Endothelial cell of umbilical vein (primary cell): Measurements from ENCODE around the gene PTPRT. TPM values are rescaled to one million over a fixed set of nuclear protein-coding genes. Genes with fewer than 3 reads are reported as not detected.

Experiments
- BruUV-seq: library from RNA; stranded (reverse); fragments of 400-500 nt; replicated peaks from 2 replicates; lab custom pipeline; 2021; lab: Mats Ljungman, UMichigan
- CTCF ChIA-PET: fragments of 300-600, 350-600 bp; sonication (Branson Sonifier 250); formaldehyde crosslinking; loops from one replicate; lab custom pipeline; 2021; ENCODE audit warnings: antibody characterized with exemption, inconsistent platforms; lab: Charles Lee
- POLR2A ChIA-PET: fragments of 300-600, 350-600 bp; sonication (Branson Sonifier 250); formaldehyde crosslinking; loops from one replicate; lab custom pipeline; 2021; ENCODE audit warnings: antibody characterized with exemption, inconsistent platforms; lab: Charles Lee
- DNase-seq: peaks from one replicate; pipeline ENCODE4 v3.0.0-alpha.2; 2011; ENCODE audit warnings: low read depth, low spot score
- FAIRE-seq: peaks from 2 replicates; lab custom pipeline; 2011; peaks lifted over from hg19 to GRCh38; lab: Jason Lieb, UNC
- H2AFZ ChIP-seq: 2 replicates; pipeline ENCODE4 v1.6.0; 2012; ENCODE audit warnings: low read depth, low read length, control low read depth, inconsistent platforms
- H3K27ac ChIP-seq: 2 replicates; pipeline ENCODE4 v1.5.1; 2011; ENCODE audit warnings: low read depth, mild to moderate bottlenecking, control low read depth, low read length, moderate library complexity; ENCODE audit not compliant: insufficient read depth
- H3K27me3 ChIP-seq, 2 experiments: 2 replicates each; pipeline versions ENCODE4 v1.6.0 to v1.6.1; 2011; ENCODE audit warnings: low read length in 2 of 2, mixed read lengths in 1 of 2; ENCODE audit not compliant: control insufficient read depth in 2 of 2, insufficient read depth in 2 of 2
- H3K36me3 ChIP-seq, 2 experiments: 2 replicates in 1 of 2; 3 replicates in 1 of 2; pipeline ENCODE4 v1.5.1; 2011; ENCODE audit warnings: low read length in 2 of 2, mild to moderate bottlenecking in 1 of 2, moderate library complexity in 1 of 2; ENCODE audit not compliant: control insufficient read depth in 2 of 2, insufficient read depth in 2 of 2; ENCODE audit errors: extremely low read depth in 1 of 2
- H3K4me1 ChIP-seq: 3 replicates; pipeline ENCODE4 v1.5.1; 2011; ENCODE audit warnings: mild to moderate bottlenecking, low read length; ENCODE audit not compliant: control insufficient read depth, insufficient read depth; ENCODE audit errors: extremely low read depth
- H3K4me2 ChIP-seq: 2 replicates; pipeline ENCODE4 v1.6.1; 2011; ENCODE audit warnings: low read length, control low read depth, mixed read lengths; ENCODE audit not compliant: insufficient read depth
- H3K4me3 ChIP-seq, 3 experiments: fragments of 200-600 bp in 1 of 3; sonication (generic), shearing (Covaris generic) in 1 of 3; replicated peaks in 1 of 3; 2 replicates each; pipeline ENCODE4 v1.5.1; 2011 to 2016; ENCODE audit warnings: control low read depth in 3 of 3, low read length in 3 of 3, mild to moderate bottlenecking in 2 of 3, inconsistent platforms in 1 of 3, low read depth in 1 of 3, moderate library complexity in 1 of 3; ENCODE audit not compliant: insufficient read depth in 1 of 3
- H3K79me2 ChIP-seq: 2 replicates; pipeline ENCODE4 v1.6.0; 2012; ENCODE audit warnings: low read length, inconsistent platforms; ENCODE audit not compliant: control insufficient read depth, insufficient read depth
- H3K9ac ChIP-seq: replicated peaks from 2 replicates; pipeline ENCODE3; 2011; ENCODE audit warnings: low read length, control low read depth; ENCODE audit not compliant: insufficient read depth; ENCODE audit errors: extremely low read depth
- H3K9me1 ChIP-seq: replicated peaks from 3 replicates; pipeline ENCODE4 v1.6.0; 2011; ENCODE audit warnings: mild to moderate bottlenecking, low read length; ENCODE audit not compliant: control insufficient read depth, insufficient read depth; ENCODE audit errors: extremely low read depth
- H3K9me3 ChIP-seq: replicated peaks from 2 replicates; pipeline ENCODE4 v1.5.1; 2012; ENCODE audit warnings: low read length, inconsistent platforms; ENCODE audit not compliant: control insufficient read depth, insufficient read depth
- H4K20me1 ChIP-seq: replicated peaks from 2 replicates; pipeline ENCODE3; 2011; ENCODE audit warnings: mild to moderate bottlenecking, low read length; ENCODE audit not compliant: control insufficient read depth, insufficient read depth; ENCODE audit errors: extremely low read depth
- CTCF ChIP-seq, 2 donors: IDR thresholded peaks; 1 replicate in 1 of 2; 2 replicates in 1 of 2; pipeline ENCODE4 v1.5.1; 2011; ENCODE audit warnings: low read length in 2 of 2, mild to moderate bottlenecking in 2 of 2, moderate library complexity in 2 of 2, control low read depth in 1 of 2, inconsistent platforms in 1 of 2, low read depth in 1 of 2; ENCODE audit not compliant: insufficient read depth in 1 of 2; ENCODE audit errors: extremely low read depth in 1 of 2
- EZH2 ChIP-seq: IDR thresholded peaks from 2 replicates; pipeline ENCODE4 v1.6.1; 2012; ENCODE audit warnings: borderline replicate concordance, low read depth, mild to moderate bottlenecking, moderate library complexity, low read length, inconsistent platforms; ENCODE audit not compliant: severe bottlenecking
- FOS ChIP-seq: IDR thresholded peaks from 2 replicates; pipeline ENCODE4 v1.6.1; 2011; ENCODE audit warnings: mild to moderate bottlenecking, low read length, moderate library complexity, borderline replicate concordance; ENCODE audit not compliant: insufficient read depth
- GATA2 ChIP-seq: IDR thresholded peaks from 2 replicates; pipeline ENCODE4 v1.7.0; 2011; ENCODE audit warnings: low read depth, mild to moderate bottlenecking, moderate library complexity, mixed read lengths, low read length; ENCODE audit not compliant: insufficient read length, insufficient read depth
- JUN ChIP-seq: IDR thresholded peaks from 2 replicates; pipeline ENCODE4 v1.6.1; 2011; ENCODE audit warnings: borderline replicate concordance, low read depth; ENCODE audit not compliant: insufficient read length, insufficient read depth
- MYC ChIP-seq: IDR thresholded peaks from one replicate; pipeline ENCODE4 v1.6.1; 2011; ENCODE audit warnings: mild to moderate bottlenecking, low read depth, low read length
- POLR2A ChIP-seq: IDR thresholded peaks from 2 replicates; pipeline ENCODE4 v1.6.1; 2012; ENCODE audit warnings: low read depth, mild to moderate bottlenecking, control low read depth, low read length
- POLR2AphosphoS5 ChIP-seq: IDR thresholded peaks from 2 replicates; pipeline ENCODE4 v1.6.1; 2012; ENCODE audit warnings: low read depth, mild to moderate bottlenecking, control low read depth, low read length, moderate library complexity; ENCODE audit not compliant: insufficient read depth
- dilution Hi-C: fragments of 300-500 bp; cut with MboI; formaldehyde crosslinking; loops from one replicate; pipeline ENCODE4 v1.15.0; 2019; ENCODE audit warnings: low sequenced_read_pairs; ENCODE audit not compliant: extremely low pct_ligation_motif_present
- intact Hi-C: fragments of 100-400 bp; cut with micrococcal nuclease; formaldehyde crosslinking; loops from one replicate; pipeline ENCODE4 v1.10.0; 2022
- polyA plus RNA-seq, 4 experiments: library from polyadenylated mRNA; depleted of rRNA in 3 of 4; stranded (reverse) in 3 of 4; unstranded in 1 of 4; fragments of >200 nt; gene quantifications; 2 replicates each; pipeline versions ENCODE4 v1.2.1 to v1.2.3, GENCODE V29; 2011 to 2012; ENCODE audit warnings: missing spikeins in 1 of 4
- total RNA-seq: library from RNA; stranded (reverse); gene quantifications from 2 replicates; pipeline ENCODE4 v1.2.3, GENCODE V29; 2021
- TF ChIP-seq, protein P1 (sequence below): IDR thresholded peaks from 2 replicates; pipeline ENCODE4 v1.6.1; 2011; ENCODE audit not compliant: insufficient read depth, insufficient read length

PTPRT gene
- total and polyA plus RNA-seq, 2 donors (not counting 3 experiments of a cell fraction or from before 2014, with no cell fraction given) = not detected

DNA sequence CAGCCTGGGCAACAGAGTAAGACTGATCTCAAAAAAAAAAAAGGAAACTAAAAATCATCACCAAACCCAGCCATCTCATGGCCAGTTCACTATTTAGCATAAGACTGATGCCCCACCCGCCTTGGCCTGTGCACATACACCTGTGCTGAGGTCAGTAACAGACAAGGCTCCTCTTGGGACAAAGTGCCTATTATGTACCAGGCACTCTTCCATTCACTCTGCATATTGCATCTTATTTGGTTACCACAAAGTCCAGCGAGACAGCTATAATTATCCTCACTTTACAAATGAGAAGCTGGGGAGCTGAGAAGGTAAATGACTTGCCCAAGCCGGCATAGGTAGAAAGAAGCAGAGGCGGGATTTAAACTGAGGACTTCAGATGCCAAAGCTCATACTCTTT is 3.8 kb downstream of the PTPRT start:
- peaks cover 11 to 12% of the 10 kb centered on the region in 2 experiments for H3K27me3 ChIP-seq
- POLR2A ChIA-PET = no interaction called here
- no peaks in the 10 kb centered on the region for H3K9me3 ChIP-seq
- CTCF ChIA-PET = interaction anchor here (1.1 to 5.0 kb wide), 6 partner anchors 1230 to 1488 kb away, joined by 3 to 92 read pairs (median 16); no protein-coding TSS in a partner anchor
- H3K9ac ChIP-seq = no peak overlapping the region
- dilution Hi-C loops = no loop called here
- no peaks in the 10 kb centered on the region for H3K9me1 ChIP-seq
- FAIRE-seq = no peak
- no peak overlapping the region for H3K4me2 ChIP-seq
- no peak overlapping the region for H3K4me3 ChIP-seq
- DNase-seq = no peak
- H3K36me3 ChIP-seq = no peaks in the 10 kb centered on the region
- no peaks in the 10 kb centered on the region for H3K4me1 ChIP-seq
- H2AFZ ChIP-seq = no peak overlapping the region
- TF ChIP-seq, protein P1, sequence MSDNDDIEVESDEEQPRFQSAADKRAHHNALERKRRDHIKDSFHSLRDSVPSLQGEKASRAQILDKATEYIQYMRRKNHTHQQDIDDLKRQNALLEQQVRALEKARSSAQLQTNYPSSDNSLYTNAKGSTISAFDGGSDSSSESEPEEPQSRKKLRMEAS = no peak
- no peaks in the 10 kb centered on the region for H3K79me2 ChIP-seq
- no peaks in the 10 kb centered on the region for H4K20me1 ChIP-seq
- intact Hi-C loops = loop anchor here (2.0 to 10.0 kb wide), 2 partner anchors 219 to 1487 kb away; no protein-coding TSS in a partner anchor
- no peak overlapping the region for H3K27ac ChIP-seq
- BruUV-seq = no TSS peak

DNA sequence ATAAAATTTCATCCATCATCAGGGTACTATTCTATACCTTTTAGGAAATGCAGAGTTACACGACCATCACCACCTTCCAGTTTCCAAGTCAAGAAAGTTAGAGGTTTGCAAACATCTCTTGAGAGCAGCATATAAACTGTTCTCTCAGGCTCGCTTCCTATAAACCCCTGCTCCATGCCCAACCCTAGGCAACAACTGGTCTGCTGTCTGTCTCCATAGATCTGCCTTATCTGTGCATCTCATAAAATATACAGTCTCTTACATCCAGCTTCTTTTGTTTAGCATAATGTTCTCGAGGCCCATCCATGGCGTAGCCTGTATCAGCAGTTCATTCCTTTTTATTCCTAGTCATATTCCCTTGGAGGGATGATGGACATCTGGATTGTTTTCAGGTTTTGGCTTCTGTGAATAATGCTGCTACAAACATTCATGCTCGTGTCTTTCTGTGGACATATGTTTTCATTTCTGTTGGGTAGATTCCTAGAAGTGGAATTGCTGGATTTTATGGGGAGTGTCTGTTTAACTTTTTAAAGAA is 6.1 kb downstream of the PTPRT start:
- Histone ChIP-seq H3K9ac (no peak overlapping the region), H4K20me1 (no peaks in the 10 kb centered on the region), H3K4me3 (no peak overlapping the region), H3K27me3 (peaks cover 5 to 7% of the 10 kb centered on the region in 2 experiments), H3K36me3 (no peaks in the 10 kb centered on the region), H3K9me3 (no peaks in the 10 kb centered on the region), H3K4me2 (no peak overlapping the region), H3K79me2 (no peaks in the 10 kb centered on the region), H3K4me1 (no peaks in the 10 kb centered on the region), H2AFZ (no peak overlapping the region), H3K9me1 (no peaks in the 10 kb centered on the region), H3K27ac (no peak overlapping the region)
- no TSS peak for BruUV-seq
- TF ChIP-seq FOS (no peak), GATA2 (no peak), JUN (no peak), POLR2AphosphoS5 (no peak), CTCF (IDR thresholded peaks at IDR 0.05; ENCODE audit: extremely low read depth in 1 of 2, insufficient read depth in 1 of 2, low read depth in 1 of 2, low read length in 2 of 2) (no peak), POLR2A (no peak), EZH2 (no peak), MYC (no peak)
- TF ChIP-seq, protein P1 = no peak
- intact Hi-C loops = loop anchor here (10.0 kb wide), 1 partner anchor 221 kb away; no protein-coding TSS in a partner anchor
- CTCF ChIA-PET = interaction anchor here (1.3 kb wide), 1 partner anchor 1446 kb away, joined by 3 read pairs; no protein-coding TSS in a partner anchor
- DNase-seq = no peak
- dilution Hi-C loops = no loop called here
- POLR2A ChIA-PET = no interaction called here
- FAIRE-seq = no peak
